Measurements from ENCODE around the gene COL11A2.

COL11A2 gene

DNA sequence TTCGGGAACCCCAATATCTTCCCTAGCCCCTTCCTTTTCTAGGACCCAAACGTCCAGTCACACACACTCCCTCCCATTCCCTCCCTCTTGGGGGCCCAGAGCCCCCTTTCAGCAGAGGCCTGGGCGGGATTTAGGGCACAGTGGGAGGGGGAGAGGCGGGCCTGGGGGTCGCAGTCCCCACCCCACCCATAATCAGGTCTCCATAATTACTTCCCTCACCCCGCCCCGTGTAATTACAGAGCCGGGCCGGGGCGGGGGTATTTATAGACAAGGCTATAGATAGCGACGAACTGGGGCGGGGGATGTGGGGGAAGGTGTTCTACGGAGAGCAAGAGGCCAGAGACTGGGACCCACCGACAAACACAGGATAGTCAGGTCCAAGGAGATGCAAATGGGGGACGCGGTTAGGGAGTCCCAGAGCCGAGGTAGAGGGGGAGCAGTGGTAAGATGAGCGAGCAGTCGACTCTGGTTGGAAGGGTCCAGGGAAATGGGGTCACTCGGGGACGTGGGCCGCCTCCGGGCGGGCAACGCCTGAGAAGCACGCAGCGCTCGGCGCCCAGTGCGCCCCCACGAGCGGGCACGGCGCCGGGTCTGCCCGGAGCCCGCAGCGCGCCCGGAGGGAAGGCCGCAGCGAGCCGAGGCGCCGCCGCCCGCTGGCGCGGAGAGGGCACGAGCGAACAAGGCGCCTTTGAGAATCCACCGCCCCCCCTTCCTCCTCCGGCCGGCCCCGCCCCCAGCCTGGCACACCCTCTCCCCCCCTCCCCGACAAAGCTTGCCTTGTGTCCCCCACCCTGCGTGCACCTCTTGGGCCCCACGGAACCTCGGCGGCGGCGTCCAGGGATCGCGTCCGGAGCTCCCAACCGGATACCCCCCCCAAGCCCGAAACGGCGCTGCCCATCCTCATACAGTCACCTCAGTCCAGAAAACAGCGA, 670 bp upstream of the COL11A2 start:
- peak overlapping the region; percentile 60 to 63 for H3K9ac ChIP-seq (ENCODE audit: low read length in 2 of 2)
- H3K27ac ChIP-seq (ENCODE audit: low read length), result peak overlapping the region; percentile 41
- H3K4me3 ChIP-seq (ENCODE audit: low read length in 2 of 2), result peak overlapping the region; percentile 67 to 72

DNA sequence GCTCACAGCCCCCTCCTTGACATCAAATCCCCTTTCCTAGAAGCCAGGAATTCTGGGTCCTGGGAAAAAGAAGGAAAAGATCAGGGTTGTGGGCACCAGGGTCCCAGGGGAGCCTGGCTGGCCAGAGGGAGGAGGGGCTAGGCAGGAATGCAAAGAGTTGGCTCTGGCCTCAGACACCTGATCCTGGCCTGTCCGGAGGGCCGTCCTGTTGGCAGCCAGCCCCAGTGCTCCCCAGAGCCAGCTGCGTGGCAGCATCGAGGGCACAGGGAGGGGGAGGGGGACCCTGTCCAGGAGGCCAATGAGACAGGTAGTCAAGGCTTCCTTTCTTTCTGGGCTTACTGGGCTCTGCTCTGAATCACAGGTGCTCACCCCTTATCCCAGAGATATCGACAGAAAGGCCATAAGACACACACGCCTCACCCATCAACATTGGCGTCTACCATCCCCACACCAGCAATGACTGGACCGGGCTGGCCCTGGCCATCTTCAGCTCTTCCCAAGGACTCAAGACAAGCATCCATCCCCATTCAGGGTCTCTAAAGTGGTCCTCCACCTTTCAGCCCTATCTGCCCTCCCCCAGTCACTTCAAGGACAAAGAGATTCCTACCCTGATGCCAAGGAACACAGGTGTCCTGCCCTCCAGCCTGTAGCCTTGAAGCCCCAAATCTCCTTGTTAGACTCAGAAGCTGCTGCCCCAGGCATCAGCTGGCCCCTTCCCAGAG, 723 bp downstream of the COL11A2 start:
- Histone ChIP-seq H3K4me3 (ENCODE audit: low read length in 2 of 2) (no peak overlapping the region), H3K36me3 (ENCODE audit: control insufficient read depth in 2 of 2, insufficient read depth in 2 of 2, low read length in 2 of 2) (peaks cover 21 to 23% of the 10 kb centered on the region in 2 donors), H3K9ac (ENCODE audit: low read length in 2 of 2) (no peak overlapping the region), H3K27ac (ENCODE audit: low read length) (no peak overlapping the region), H3K4me1 (ENCODE audit: control insufficient read depth, insufficient read depth, low read length) (peaks cover 18% of the 10 kb centered on the region), H3K9me3 (ENCODE audit: control insufficient read depth in 2 of 2, low read length in 2 of 2) (no peaks in the 10 kb centered on the region), H3K27me3 (ENCODE audit: control insufficient read depth in 1 of 2, insufficient read depth in 2 of 2, low read length in 2 of 2) (peaks cover 20 to 21% of the 10 kb centered on the region in 2 donors)

More for the DNA sequence above, 670 bp upstream of the COL11A2 start:
- Histone ChIP-seq H3K9me3 (ENCODE audit: control insufficient read depth in 2 of 2, low read length in 2 of 2) (no peaks in the 10 kb centered on the region), H3K4me1 (ENCODE audit: control insufficient read depth, insufficient read depth, low read length) (peaks cover 19% of the 10 kb centered on the region), H3K36me3 (ENCODE audit: control insufficient read depth in 2 of 2, insufficient read depth in 2 of 2, low read length in 2 of 2) (peaks cover 24 to 31% of the 10 kb centered on the region in 2 donors), H3K27me3 (ENCODE audit: control insufficient read depth in 1 of 2, insufficient read depth in 2 of 2, low read length in 2 of 2) (peaks cover 18 to 21% of the 10 kb centered on the region in 2 donors)

DNA sequence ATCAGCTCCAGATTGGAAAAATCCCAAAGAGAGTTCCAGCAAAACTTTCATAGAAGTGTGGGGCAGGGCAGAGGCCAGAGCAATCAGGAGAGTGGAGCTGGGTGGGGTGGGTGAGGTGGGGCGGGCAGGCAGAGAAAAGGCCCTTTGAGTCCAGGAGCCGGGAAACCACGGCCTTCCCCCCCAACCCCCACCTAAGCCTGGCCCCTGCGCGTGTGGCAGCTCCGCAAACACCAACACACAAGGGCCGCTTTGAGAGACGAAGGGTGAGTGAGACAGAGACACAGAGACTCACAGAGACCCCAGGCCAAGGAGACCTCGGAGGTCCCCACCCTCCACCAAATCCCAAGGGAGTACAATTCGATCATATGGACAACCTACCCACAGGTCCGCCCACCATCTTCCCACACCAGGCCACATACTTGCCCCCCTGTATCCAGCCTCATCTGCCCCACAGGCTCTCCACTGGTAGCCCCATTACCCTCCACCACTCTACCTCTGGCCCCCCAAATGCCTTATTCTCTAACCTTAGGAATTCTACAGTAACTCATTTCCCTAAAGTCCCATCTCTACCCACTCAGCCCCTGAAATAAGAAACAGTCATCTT, 1.7 kb downstream of the COL11A2 start:
- H3K36me3 ChIP-seq (ENCODE audit: control insufficient read depth in 2 of 2, insufficient read depth in 2 of 2, low read length in 2 of 2), result peaks cover 14% of the 10 kb centered on the region in 2 donors
- H3K4me3 ChIP-seq (ENCODE audit: low read length in 2 of 2), result no peak overlapping the region
- no peak overlapping the region for H3K9ac ChIP-seq (ENCODE audit: low read length in 2 of 2)
- H3K27ac ChIP-seq (ENCODE audit: low read length), result no peak overlapping the region
- peaks cover 20 to 23% of the 10 kb centered on the region in 2 donors for H3K27me3 ChIP-seq (ENCODE audit: control insufficient read depth in 1 of 2, insufficient read depth in 2 of 2, low read length in 2 of 2)
- H3K9me3 ChIP-seq (ENCODE audit: control insufficient read depth in 2 of 2, low read length in 2 of 2), result no peaks in the 10 kb centered on the region
- peaks cover 18% of the 10 kb centered on the region for H3K4me1 ChIP-seq (ENCODE audit: control insufficient read depth, insufficient read depth, low read length)

DNA sequence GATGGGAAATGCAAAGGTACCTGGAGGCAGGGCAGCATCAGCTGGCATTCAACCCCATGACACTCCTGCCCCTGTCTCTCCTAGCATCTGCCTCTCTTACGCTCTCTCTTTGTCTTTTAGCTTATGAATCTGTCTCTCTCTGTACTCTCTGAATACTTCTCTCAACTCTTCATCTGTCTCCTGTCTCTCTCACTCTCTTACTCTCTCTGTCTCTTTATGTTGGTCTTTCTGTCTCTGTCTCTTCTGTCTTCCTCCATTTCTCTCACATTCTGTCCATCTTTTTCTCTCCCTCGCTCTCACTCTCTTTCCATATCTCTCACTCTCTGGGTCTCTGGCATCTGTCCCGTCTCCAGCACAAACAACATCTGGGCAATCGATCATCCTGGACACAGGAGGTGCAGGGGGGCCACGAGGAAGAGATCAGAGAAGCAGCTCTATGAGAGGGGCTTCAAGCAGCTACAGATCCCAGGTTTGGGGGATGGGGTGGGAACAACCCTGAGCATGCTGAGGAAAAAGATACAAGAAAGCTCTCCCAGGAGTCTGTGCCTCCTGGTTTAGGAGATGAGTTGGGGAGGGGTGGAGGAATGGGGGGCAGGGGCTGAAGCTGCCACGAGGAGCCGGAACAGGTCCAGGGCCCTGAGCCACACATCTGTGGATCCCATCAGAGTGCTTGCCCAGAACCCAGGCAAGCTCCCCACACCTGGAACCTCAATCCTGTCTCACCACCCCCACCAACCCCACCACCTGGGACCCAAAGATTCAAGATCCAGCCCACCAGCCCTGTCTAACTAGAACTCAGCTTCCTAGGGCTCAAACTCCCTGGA, 2.4 kb downstream of the COL11A2 start:
- Histone ChIP-seq H3K9me3 (ENCODE audit: control insufficient read depth in 2 of 2, low read length in 2 of 2) (no peaks in the 10 kb centered on the region), H3K9ac (ENCODE audit: low read length in 2 of 2) (no peak overlapping the region), H3K27me3 (ENCODE audit: control insufficient read depth in 1 of 2, insufficient read depth in 2 of 2, low read length in 2 of 2) (peaks cover 20 to 26% of the 10 kb centered on the region in 2 donors), H3K4me3 (ENCODE audit: low read length in 2 of 2) (no peak overlapping the region), H3K27ac (ENCODE audit: low read length) (no peak overlapping the region), H3K4me1 (ENCODE audit: control insufficient read depth, insufficient read depth, low read length) (peaks cover 14% of the 10 kb centered on the region), H3K36me3 (ENCODE audit: control insufficient read depth in 2 of 2, insufficient read depth in 2 of 2, low read length in 2 of 2) (peaks cover 6 to 7% of the 10 kb centered on the region in 2 donors)

DNA sequence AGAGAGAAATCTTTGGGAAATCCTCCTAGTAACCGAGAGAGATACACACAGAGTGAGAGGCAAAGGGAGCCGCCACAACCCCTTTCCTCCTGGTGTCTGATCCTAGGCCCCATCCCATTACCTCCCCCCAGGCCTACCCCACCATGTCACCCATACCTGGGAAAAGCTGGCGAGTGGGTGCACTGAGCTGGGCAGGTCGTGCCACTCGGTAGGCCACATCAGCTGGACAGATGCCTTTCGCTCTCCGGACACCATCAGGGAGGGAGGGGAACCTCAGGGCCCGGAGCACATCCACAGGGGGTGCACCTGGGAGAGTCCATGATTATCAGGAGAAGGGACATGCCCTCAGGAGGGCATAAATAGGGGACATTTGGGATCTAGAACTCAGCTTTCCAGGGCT, 3.1 kb downstream of the COL11A2 start:
- peaks cover 14% of the 10 kb centered on the region for H3K4me1 ChIP-seq (ENCODE audit: control insufficient read depth, insufficient read depth, low read length)
- H3K27me3 ChIP-seq (ENCODE audit: control insufficient read depth in 1 of 2, insufficient read depth in 2 of 2, low read length in 2 of 2), result peaks cover 20 to 26% of the 10 kb centered on the region in 2 donors

DNA sequence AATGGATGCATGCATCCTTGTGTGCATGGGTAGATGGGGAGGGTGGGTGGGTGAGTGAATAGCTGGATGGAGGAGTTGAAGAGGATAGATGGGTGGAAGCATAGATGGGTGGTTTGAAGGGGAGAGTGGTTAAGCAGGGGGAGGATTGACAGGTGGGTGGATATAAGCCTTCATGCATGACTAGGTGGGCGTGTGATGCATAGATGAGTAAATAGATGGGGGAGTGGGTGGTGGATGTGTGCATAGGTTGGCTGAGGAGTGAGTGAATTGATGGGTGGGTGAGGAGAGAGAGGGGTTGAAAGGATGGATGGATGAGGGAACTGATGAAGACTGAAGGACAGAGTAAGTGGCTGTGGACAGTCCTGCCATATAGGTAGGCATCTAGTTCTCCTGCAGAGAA, 4.5 kb downstream of the COL11A2 start:
- peaks cover 20 to 26% of the 10 kb centered on the region in 2 donors for H3K27me3 ChIP-seq (ENCODE audit: control insufficient read depth in 1 of 2, insufficient read depth in 2 of 2, low read length in 2 of 2)
- H3K9me3 ChIP-seq (ENCODE audit: control insufficient read depth in 2 of 2, low read length in 2 of 2), result no peaks in the 10 kb centered on the region
- no peak overlapping the region for H3K27ac ChIP-seq (ENCODE audit: low read length)
- no peaks in the 10 kb centered on the region for H3K36me3 ChIP-seq (ENCODE audit: control insufficient read depth in 2 of 2, insufficient read depth in 2 of 2, low read length in 2 of 2)
- peaks cover 8% of the 10 kb centered on the region for H3K4me1 ChIP-seq (ENCODE audit: control insufficient read depth, insufficient read depth, low read length)
- no peak overlapping the region for H3K9ac ChIP-seq (ENCODE audit: low read length in 2 of 2)
- H3K4me3 ChIP-seq (ENCODE audit: low read length in 2 of 2), result no peak overlapping the region

More for the DNA sequence above, 3.1 kb downstream of the COL11A2 start:
- Histone ChIP-seq H3K4me3 (ENCODE audit: low read length in 2 of 2) (no peak overlapping the region), H3K9me3 (ENCODE audit: control insufficient read depth in 2 of 2, low read length in 2 of 2) (no peaks in the 10 kb centered on the region), H3K9ac (ENCODE audit: low read length in 2 of 2) (no peak overlapping the region), H3K27ac (ENCODE audit: low read length) (no peak overlapping the region), H3K36me3 (ENCODE audit: control insufficient read depth in 2 of 2, insufficient read depth in 2 of 2, low read length in 2 of 2) (peaks cover 0 to 1% of the 10 kb centered on the region in 2 donors)

DNA sequence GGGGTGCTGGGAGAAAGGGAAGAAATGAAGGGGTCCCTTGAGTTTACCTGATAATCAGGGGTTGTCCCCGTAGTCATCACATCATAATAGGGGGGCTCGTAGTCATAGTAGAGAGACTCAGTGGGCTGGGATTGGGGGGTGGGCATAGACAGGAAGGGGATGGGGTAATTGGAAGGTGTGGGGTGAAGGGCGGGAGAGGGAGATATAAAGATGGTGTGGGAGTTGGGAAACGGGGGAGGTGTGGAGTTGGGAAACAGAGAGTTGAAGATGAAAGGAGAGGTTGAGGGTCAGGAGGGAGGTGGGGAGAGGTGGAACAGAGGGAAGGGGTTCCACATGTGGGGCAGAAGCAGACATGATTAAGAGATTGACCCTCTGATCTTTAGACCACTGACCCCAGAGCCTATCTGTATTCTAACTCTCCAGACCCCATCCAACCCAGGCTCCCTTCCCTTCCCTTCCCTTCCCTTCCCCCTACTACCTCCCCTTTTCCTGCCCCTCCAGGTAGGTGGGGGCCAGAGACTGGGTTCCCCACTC, 6.5 kb downstream of the COL11A2 start:
- no peaks in the 10 kb centered on the region for H3K4me1 ChIP-seq (ENCODE audit: control insufficient read depth, insufficient read depth, low read length)
- no peak overlapping the region for H3K4me3 ChIP-seq (ENCODE audit: low read length in 2 of 2)
- H3K9ac ChIP-seq (ENCODE audit: low read length in 2 of 2), result no peak overlapping the region
- H3K27ac ChIP-seq (ENCODE audit: low read length), result no peak overlapping the region
- H3K9me3 ChIP-seq (ENCODE audit: control insufficient read depth in 2 of 2, low read length in 2 of 2), result no peaks in the 10 kb centered on the region
- H3K36me3 ChIP-seq (ENCODE audit: control insufficient read depth in 2 of 2, insufficient read depth in 2 of 2, low read length in 2 of 2), result no peaks in the 10 kb centered on the region
- peaks cover 10 to 11% of the 10 kb centered on the region in 2 donors for H3K27me3 ChIP-seq (ENCODE audit: control insufficient read depth in 1 of 2, insufficient read depth in 2 of 2, low read length in 2 of 2)

DNA sequence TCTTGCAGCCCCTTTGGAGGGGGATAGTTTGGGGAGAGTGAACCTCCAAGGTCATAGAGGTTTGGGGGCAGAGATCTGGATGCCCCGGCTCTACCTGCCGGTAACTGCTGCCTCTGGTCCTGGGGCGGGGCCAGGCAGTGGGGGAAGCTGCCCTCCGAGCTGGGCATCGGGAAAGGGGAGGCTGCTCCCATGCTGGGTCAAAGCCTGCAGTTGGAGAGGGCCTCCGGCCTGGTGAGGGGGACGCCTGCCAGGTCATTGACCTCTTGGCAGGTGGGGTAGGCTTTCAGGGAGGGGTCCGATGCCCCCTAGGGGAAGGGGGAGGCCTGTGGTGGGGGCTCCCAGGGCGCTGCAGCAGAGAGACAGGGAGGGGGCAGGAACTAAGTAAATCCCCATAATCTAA, 7.1 kb downstream of the COL11A2 start:
- no peak overlapping the region for H3K27ac ChIP-seq (ENCODE audit: low read length)
- H3K9me3 ChIP-seq (ENCODE audit: control insufficient read depth in 2 of 2, low read length in 2 of 2), result no peaks in the 10 kb centered on the region
- H3K4me1 ChIP-seq (ENCODE audit: control insufficient read depth, insufficient read depth, low read length), result no peaks in the 10 kb centered on the region
- H3K36me3 ChIP-seq (ENCODE audit: control insufficient read depth in 2 of 2, insufficient read depth in 2 of 2, low read length in 2 of 2), result no peaks in the 10 kb centered on the region
- no peak overlapping the region for H3K4me3 ChIP-seq (ENCODE audit: low read length in 2 of 2)
- peaks cover 9 to 10% of the 10 kb centered on the region in 2 donors for H3K27me3 ChIP-seq (ENCODE audit: control insufficient read depth in 1 of 2, insufficient read depth in 2 of 2, low read length in 2 of 2)
- H3K9ac ChIP-seq (ENCODE audit: low read length in 2 of 2), result no peak overlapping the region

DNA sequence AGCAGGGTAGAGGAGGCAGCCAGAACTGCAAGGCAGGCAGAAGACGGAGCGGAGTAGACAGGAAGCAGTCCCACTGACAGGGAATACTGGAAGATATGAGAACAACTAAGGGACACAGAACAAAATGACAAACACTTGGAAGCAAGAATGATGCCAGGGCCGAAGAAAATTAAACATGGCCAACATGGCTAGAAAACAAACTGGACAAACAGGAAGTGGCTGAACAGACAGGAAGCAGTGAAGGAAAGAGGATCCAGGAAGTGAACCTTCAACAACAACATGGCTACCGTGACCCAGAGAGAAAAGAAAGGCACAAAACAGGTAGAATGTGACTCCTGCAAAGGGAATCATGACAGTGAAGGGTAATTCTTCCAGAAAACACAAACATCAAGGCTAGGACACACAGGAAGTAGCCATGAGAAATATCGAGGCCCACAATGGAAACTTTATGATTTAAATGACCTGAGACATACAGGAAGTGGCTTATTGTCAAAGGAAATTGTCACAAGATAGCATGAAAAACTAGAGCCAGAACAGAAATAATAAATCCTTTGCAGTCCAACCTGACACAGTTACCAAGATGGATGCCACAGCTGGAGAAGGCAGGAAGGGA, 9.1 kb downstream of the COL11A2 start:
- peaks cover 2 to 5% of the 10 kb centered on the region in 2 donors for H3K27me3 ChIP-seq (ENCODE audit: control insufficient read depth in 1 of 2, insufficient read depth in 2 of 2, low read length in 2 of 2)
- H3K9ac ChIP-seq (ENCODE audit: low read length in 2 of 2), result no peak overlapping the region
- no peaks in the 10 kb centered on the region for H3K9me3 ChIP-seq (ENCODE audit: control insufficient read depth in 2 of 2, low read length in 2 of 2)
- no peak overlapping the region for H3K4me3 ChIP-seq (ENCODE audit: low read length in 2 of 2)
- H3K27ac ChIP-seq (ENCODE audit: low read length), result no peak overlapping the region
- no peaks in the 10 kb centered on the region for H3K4me1 ChIP-seq (ENCODE audit: control insufficient read depth, insufficient read depth, low read length)
- no peaks in the 10 kb centered on the region for H3K36me3 ChIP-seq (ENCODE audit: control insufficient read depth in 2 of 2, insufficient read depth in 2 of 2, low read length in 2 of 2)
